Measurements from ENCODE around the gene SOCS4. TPM values are rescaled to one million over a fixed set of nuclear protein-coding genes. Genes with fewer than 3 reads are reported as not detected.
"Not testable (repeated sequence)": the region's sequence is repeated elsewhere in the genome, so short reads cannot be mapped to it uniquely, and the experiment has no call there.

SOCS4 gene
- total RNA-seq, 2 donors from 2014 or later = 15.9 to 23.7 TPM

- Histone ChIP-seq H3K36me3 (no peaks in the 10 kb centered on the region), H3K9ac (ENCODE audit: low read depth in 2 of 2, low read length in 2 of 2) (peak overlapping the region in 1 of 2 donors; percentile 86), H3K4me1 (no peaks in the 10 kb centered on the region), H3K27ac (no peak overlapping the region), H3K4me3 (peak overlapping the region; percentile 86), H3K27me3 (no peaks in the 10 kb centered on the region), H3K9me3 (no peaks in the 10 kb centered on the region)
- no peak for DNase-seq
- intact Hi-C loops (cut with DNase I) = no loop called here
- no peak for TF ChIP-seq CTCF (IDR thresholded peaks at IDR 0.05)
These were observed 1.0 kb downstream of the SOCS4 start for GRCh38 chr14:55028066-55028465.

- no peaks in the 10 kb centered on the region for H3K9me3 ChIP-seq
- no peaks in the 10 kb centered on the region for H3K4me1 ChIP-seq
- no peak for TF ChIP-seq CTCF (IDR thresholded peaks at IDR 0.05)
- H3K4me3 ChIP-seq = no peak overlapping the region
- no peak overlapping the region for H3K9ac ChIP-seq (ENCODE audit: low read depth in 2 of 2, low read length in 2 of 2)
- H3K27ac ChIP-seq = no peak overlapping the region
- H3K36me3 ChIP-seq = no peaks in the 10 kb centered on the region
- no peak for DNase-seq
- intact Hi-C loops (cut with DNase I) = no loop called here
- no peaks in the 10 kb centered on the region for H3K27me3 ChIP-seq
These were observed 1.4 kb downstream of the SOCS4 start for GRCh38 chr14:55028476-55028875.

- no peak for TF ChIP-seq CTCF (IDR thresholded peaks at IDR 0.05)
- Histone ChIP-seq H3K27ac (no peak overlapping the region), H3K27me3 (no peaks in the 10 kb centered on the region), H3K4me3 (no peak overlapping the region), H3K36me3 (no peaks in the 10 kb centered on the region), H3K9me3 (no peaks in the 10 kb centered on the region), H3K9ac (ENCODE audit: low read depth in 2 of 2, low read length in 2 of 2) (no peak overlapping the region), H3K4me1 (no peaks in the 10 kb centered on the region)
- DNase-seq = no peak
- intact Hi-C loops (cut with DNase I) = no loop called here
These were observed 4.2 kb downstream of the SOCS4 start for GRCh38 chr14:55031190-55031589.

GRCh38 chr14:55037995-55038394 is 11.0 kb downstream of the SOCS4 start:
- H3K4me3 ChIP-seq; intact Hi-C loops (cut with DNase I); DNase-seq; H3K36me3 ChIP-seq; H3K9ac ChIP-seq (ENCODE audit: low read depth in 2 of 2, low read length in 2 of 2); H3K4me1 ChIP-seq; H3K27me3 ChIP-seq; H3K27ac ChIP-seq; H3K9me3 ChIP-seq: not testable (repeated sequence)

- Histone ChIP-seq H3K27ac (no peak overlapping the region), H3K27me3 (no peaks in the 10 kb centered on the region)
- DNase-seq = no peak
These were observed 11.7 kb downstream of the SOCS4 start for GRCh38 chr14:55038708-55039107.

GRCh38 chr14:55043528-55043927 is 16.5 kb downstream of the SOCS4 start:
- Histone ChIP-seq H3K4me3 (no peak overlapping the region), H3K9ac (ENCODE audit: low read depth in 2 of 2, low read length in 2 of 2) (no peak overlapping the region), H3K27me3 (no peaks in the 10 kb centered on the region), H3K36me3 (no peaks in the 10 kb centered on the region), H3K27ac (no peak overlapping the region), H3K9me3 (no peaks in the 10 kb centered on the region), H3K4me1 (no peaks in the 10 kb centered on the region)
- intact Hi-C loops (cut with DNase I) = no loop called here
- DNase-seq = no peak
- TF ChIP-seq CTCF (IDR thresholded peaks at IDR 0.05) = no peak

More at GRCh38 chr14:55038708-55039107, 11.7 kb downstream of the SOCS4 start:
- intact Hi-C loops (cut with DNase I) = no loop called here
- H3K4me3 ChIP-seq = no peak overlapping the region
- no peak overlapping the region for H3K9ac ChIP-seq (ENCODE audit: low read depth in 2 of 2, low read length in 2 of 2)
- no peaks in the 10 kb centered on the region for H3K4me1 ChIP-seq
- no peaks in the 10 kb centered on the region for H3K9me3 ChIP-seq
- H3K36me3 ChIP-seq = no peaks in the 10 kb centered on the region
- TF ChIP-seq CTCF (IDR thresholded peaks at IDR 0.05) = no peak

Data from colonic mucosa (tissue), 4 donors.